Stimulated activated CD8-positive, alpha-beta memory T cell treated with anti-CD3 and anti-CD28 coated beads, Interleukin-4, amount 100 ng/mL, for 48 hours (primary cell): ENCODE results near the gene NBAS.
A peak's percentile ranks its signal among the peaks of the same experiment; 100 is the strongest.

Experiments used
- DNase-seq: peaks from one replicate; pipeline ENCODE4 v3.0.0-alpha.2; 2020

Gene NBAS

DNA sequence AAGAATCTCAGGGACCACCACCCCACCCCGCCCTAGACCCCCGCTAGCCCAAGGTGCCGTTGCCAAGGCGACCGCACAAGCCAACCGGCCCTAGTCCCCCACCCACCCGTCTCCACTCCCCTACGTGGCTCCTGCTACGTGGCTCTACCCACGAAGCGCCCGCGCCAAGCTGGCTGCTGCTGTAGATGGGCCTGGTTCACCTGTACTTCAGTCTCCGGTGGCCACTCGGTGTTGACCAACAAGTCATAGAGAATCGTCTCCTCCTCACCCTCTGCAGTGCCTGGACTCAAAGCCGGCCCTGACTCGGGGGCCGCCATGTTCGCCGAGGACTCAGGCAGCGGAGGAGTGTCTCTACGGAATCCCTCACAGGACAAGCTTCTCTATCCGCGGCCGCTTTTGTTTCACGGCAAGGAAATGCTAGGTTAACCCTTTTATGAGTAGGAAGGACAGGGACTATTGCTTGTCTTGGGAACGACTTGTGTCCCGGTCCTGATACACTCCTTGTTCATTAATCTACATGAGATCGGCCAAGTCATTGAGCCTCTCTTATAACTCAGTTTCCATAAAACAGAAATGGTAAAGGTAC is at the start of gene NBAS:
NBAS (minus strand) TSS at position 347 of the 586 bp plus-strand sequence; CDS start at position 317, 30 bp downstream.
- peak; percentile 83 for DNase-seq

- DNase-seq, result no peak
Observed at GRCh38 chr2:15610430-15610952, 49.4 kb upstream of the NBAS start.

DNA sequence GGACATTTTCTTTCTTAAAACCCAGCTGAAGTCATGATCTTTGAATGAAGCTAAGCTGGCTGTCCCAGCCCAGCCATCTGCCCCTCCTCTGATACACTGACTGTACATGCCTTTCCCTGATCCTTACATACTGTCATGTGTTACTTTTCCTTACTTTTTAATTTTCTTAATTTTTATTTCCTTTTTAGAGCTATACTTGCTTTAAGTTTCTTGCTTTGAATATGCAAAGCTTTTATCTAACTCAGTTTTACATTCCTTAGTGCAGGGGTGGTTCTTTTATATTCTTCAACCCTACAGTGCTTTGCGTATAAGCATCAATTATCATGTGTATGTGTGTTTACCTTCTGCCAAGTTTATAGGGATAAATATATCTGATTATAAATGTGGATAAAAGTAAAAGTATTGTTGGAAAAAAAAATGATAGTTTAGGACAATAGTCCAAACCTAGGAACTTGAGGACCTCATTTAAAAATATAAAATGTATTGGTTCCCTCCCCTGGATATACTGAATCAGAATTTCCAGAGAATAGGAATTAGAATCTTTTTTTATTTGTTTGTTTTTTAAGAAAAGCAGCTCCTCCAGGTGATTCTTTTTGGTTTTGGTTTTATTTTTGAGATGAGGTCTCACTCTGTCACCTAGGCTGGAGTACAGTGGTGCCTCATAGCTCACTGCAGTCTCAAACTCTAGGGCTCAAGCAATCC is 48.4 kb upstream of the NBAS start:
- DNase-seq, result no peak

- no peak for DNase-seq
Observed at GRCh38 chr2:15608392-15608761, 47.2 kb upstream of the NBAS start.

- DNase-seq, result no peak
Observed at GRCh38 chr2:15607709-15608391, 46.7 kb upstream of the NBAS start.

GRCh38 chr2:15606481-15607441 is 45.6 kb upstream of the NBAS start:
- no peak for DNase-seq

- DNase-seq, result no peak
Observed at GRCh38 chr2:15605721-15606120, 44.6 kb upstream of the NBAS start.

GRCh38 chr2:15603948-15604347 is 42.8 kb upstream of the NBAS start:
- no peak for DNase-seq

GRCh38 chr2:15603044-15603765 is 42.1 kb upstream of the NBAS start:
- no peak for DNase-seq

- no peak for DNase-seq
Observed at GRCh38 chr2:15602393-15602792, 41.3 kb upstream of the NBAS start.

- no peak for DNase-seq
Observed at GRCh38 chr2:15601681-15602080, 40.5 kb upstream of the NBAS start.

GRCh38 chr2:15599994-15600393 is 38.9 kb upstream of the NBAS start:
- DNase-seq, result no peak

DNA sequence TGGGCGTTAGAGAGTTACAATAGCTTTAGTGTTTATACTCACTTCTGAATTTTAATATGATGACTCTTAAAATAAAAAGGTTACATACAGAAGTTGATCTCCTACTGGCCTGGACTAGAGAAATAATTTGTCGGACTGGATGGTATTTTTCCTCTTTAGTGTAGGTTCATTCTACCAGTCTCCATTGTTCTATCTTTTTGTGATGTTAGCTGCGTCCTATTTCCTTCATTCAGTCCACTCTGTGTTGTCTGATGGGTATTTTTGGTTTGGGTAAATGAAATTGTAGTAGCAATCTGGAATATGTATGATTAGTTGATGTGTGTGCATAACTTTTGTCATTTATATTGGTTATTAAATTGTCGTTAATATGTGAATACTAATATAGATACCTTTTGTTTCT is 35.8 kb upstream of the NBAS start:
- DNase-seq, result no peak

GRCh38 chr2:15596350-15596749 is 35.2 kb upstream of the NBAS start:
- no peak for DNase-seq

GRCh38 chr2:15595936-15596335 is 34.8 kb upstream of the NBAS start:
- no peak for DNase-seq

DNA sequence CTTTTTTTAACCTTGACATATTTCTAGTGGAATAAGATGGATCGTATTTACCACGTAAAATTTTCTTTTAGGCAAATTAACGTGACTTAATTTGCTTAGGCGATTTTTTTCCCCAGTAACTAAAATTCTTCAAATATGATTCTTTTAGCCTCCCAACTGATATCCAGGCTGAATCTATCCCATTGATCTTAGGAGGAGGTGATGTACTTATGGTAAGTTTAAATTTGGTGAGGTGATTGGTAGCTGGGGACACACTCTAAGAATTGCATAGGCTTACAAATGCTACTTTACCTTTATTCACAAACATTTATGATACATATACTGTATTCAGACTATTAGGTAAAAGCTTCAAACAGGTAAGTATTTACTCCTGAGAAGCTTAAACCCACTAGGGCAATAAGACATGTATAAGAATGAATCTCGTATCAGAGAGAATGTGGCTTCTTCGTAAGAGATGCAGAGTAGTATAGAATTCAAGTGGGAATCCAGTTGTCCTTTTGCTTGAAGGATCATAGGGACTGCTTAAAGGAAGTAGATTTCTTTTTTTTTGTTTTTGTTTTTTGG is 34.3 kb upstream of the NBAS start:
- DNase-seq, result no peak

DNA sequence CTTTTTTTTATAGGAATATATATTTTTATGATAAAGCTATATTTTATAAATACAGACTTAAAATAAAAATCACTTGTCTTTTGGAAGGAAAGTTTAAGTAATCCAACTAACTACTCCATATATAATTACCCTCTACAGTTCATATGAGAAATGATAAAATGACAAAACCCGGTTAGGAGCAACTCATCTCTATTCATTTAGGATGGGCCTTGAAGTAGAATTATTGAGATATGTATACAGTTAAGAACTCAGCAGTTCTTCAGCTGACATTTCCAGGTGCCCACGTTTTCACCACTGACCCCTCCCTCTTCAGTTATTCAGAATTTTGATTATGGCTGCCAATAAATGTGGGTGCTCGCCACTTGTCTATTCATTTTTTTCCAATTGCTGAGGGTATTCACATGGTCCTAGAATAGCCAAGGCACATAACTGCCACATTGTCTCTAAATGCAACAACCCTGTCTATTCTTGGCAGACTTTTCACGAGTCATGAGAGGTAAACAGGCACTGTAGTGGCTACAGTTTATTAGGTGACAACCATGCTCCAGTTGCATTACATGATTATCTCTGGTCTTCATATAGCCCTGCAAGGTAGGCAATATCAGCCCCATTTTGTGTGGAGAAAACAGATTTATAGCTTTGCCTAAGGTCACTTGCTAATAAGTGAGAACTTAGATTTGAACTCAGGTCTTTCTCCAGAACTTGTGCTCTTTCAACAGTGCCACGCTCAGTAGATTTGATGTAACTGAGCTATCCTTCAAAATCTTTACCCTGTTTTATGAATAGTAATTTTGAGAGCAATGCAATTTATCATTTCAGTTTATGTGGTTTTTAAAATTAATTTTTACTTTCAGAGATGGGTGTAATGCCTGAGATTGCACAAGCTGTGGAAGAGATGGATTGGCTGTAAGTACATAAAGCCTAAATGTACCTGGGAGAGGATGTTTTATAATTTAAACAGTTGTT is 33.4 kb upstream of the NBAS start:
- DNase-seq, result no peak

DNA sequence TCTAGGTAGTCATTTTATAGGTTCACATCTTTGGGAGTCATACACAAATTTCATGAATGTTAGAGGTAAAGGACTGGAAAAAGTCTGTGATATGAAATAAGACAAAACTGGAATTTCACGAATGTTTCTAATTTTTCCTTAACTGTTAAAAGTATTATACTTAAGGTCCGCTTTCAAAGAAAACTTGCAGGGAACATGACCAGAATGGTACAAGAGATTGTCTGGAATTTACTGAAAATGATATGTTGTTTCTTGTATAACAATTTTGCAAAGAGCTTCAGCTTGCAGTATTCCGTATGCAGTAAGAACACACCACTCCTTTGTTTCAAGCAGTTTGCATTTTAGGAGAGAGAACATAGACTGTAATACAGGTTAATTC is 32.2 kb upstream of the NBAS start:
- no peak for DNase-seq

- DNase-seq, result peak; percentile 92
Observed at GRCh38 chr2:15591692-15592463, 30.7 kb upstream of the NBAS start, which contains the start of gene DDX1. Gene DDX1, plus strand, starts transcription at chr2:15591868. Its CDS starts 66 bp downstream, at chr2:15591934.

- no peak for DNase-seq
Observed at GRCh38 chr2:15591373-15591691, 30.2 kb upstream of the NBAS start.
